ENCODE data around the gene POLR2M. TPM values are rescaled to one million over a fixed set of nuclear protein-coding genes. Genes with fewer than 3 reads are reported as not detected.

POLR2M gene
- total RNA-seq, 5 donors from 2014 or later (not counting 1 experiment from before 2014, with no cell fraction given), result 85.7 to 98.0 (median 91.4) TPM

GRCh38 chr15:57747206-57747896 lies 40.8 kb downstream of the POLR2M start:
- peak in 19 of 35 experiments; percentile 3 to 40 (median 12) for DNase-seq
- H3K36me3 Mint-ChIP-seq, result no peaks in the 10 kb centered on the region
- H3K27me3 ChIP-seq (replicated peaks in 1 of 2; ENCODE audit: control insufficient read depth in 2 of 2, extremely low read depth in 1 of 2, insufficient read depth in 2 of 2, low read length in 1 of 2), result no peaks in the 10 kb centered on the region
- H3K36me3 ChIP-seq (ENCODE audit: control insufficient read depth in 2 of 2, extremely low read depth in 1 of 2, insufficient read depth in 1 of 2, low read length in 1 of 2), result no peaks in the 10 kb centered on the region
- no peak overlapping the region for H3K27ac ChIP-seq (ENCODE audit: low read length)
- peaks cover 0 to 6% (median 6%) of the 10 kb centered on the region in 3 donors for H3K4me1 Mint-ChIP-seq
- H3K4me3 Mint-ChIP-seq, result peak overlapping the region in 2 of 3 donors; percentile 21 to 50
- CTCF ChIA-PET, result interaction anchor here in 1 of 2 donors (1.5 kb wide), 1 partner anchor 14 kb away, joined by 4 read pairs; no protein-coding TSS in a partner anchor
- no peaks in the 10 kb centered on the region for H3K27me3 Mint-ChIP-seq
- ATAC-seq (replicated peaks in 1 of 4), result peak in 2 of 4 experiments; percentile 53 to 72
- 60% methylated on average over 1 of the region's 13 CpGs for WGBS (ENCODE audit: insufficient coverage)
- POLR2A ChIA-PET, result interaction anchor here in 1 of 2 donors (0.7 kb wide), 1 partner anchor 96 kb away, joined by 3 read pairs; no protein-coding TSS in a partner anchor
- peak overlapping the region in 1 of 2 donors; percentile 51 for H3K4me3 ChIP-seq (ENCODE audit: control insufficient read depth in 1 of 2, extremely low read depth in 1 of 2, low read length in 1 of 2)
- no peaks in the 10 kb centered on the region for H3K4me1 ChIP-seq (ENCODE audit: control insufficient read depth in 1 of 2, extremely low read depth in 1 of 2, insufficient read depth in 2 of 2, low read length in 2 of 2)
- no peaks in the 10 kb centered on the region for H3K9me3 Mint-ChIP-seq
- H3K27ac Mint-ChIP-seq, result no peak overlapping the region
- H3K9me3 ChIP-seq, result no peaks in the 10 kb centered on the region

- ATAC-seq (replicated peaks in 1 of 4) (no peak), DNase-seq (peak in 1 of 35 experiments; percentile 5)
- H3K27me3 ChIP-seq (replicated peaks in 1 of 2; ENCODE audit: control insufficient read depth in 2 of 2, extremely low read depth in 1 of 2, insufficient read depth in 2 of 2, low read length in 1 of 2), result no peaks in the 10 kb centered on the region
- Mint-ChIP-seq H3K36me3 (peaks cover 3% of the 10 kb centered on the region), H3K4me3 (no peak overlapping the region), H3K27ac (no peak overlapping the region), H3K27me3 (no peaks in the 10 kb centered on the region), H3K4me1 (peaks cover 0 to 6% (median 6%) of the 10 kb centered on the region in 3 donors), H3K9me3 (no peaks in the 10 kb centered on the region)
- no peak overlapping the region for H3K4me3 ChIP-seq (ENCODE audit: control insufficient read depth in 1 of 2, extremely low read depth in 1 of 2, low read length in 1 of 2)
- no peaks in the 10 kb centered on the region for H3K4me1 ChIP-seq (ENCODE audit: control insufficient read depth in 1 of 2, extremely low read depth in 1 of 2, insufficient read depth in 2 of 2, low read length in 2 of 2)
- no CpG with 5 or more reads among the region's 3 CpGs for WGBS (ENCODE audit: insufficient coverage)
- no peak overlapping the region for H3K27ac ChIP-seq (ENCODE audit: low read length)
- H3K36me3 ChIP-seq (ENCODE audit: control insufficient read depth in 2 of 2, extremely low read depth in 1 of 2, insufficient read depth in 1 of 2, low read length in 1 of 2), result no peaks in the 10 kb centered on the region
- ChIA-PET CTCF (interaction anchor here (0.6 to 1.0 kb wide), 5 partner anchors 13 to 109 kb away, joined by 3 to 12 read pairs (median 4); no protein-coding TSS in a partner anchor), POLR2A (no interaction called here)
- H3K9me3 ChIP-seq, result no peaks in the 10 kb centered on the region
These were observed 44.8 kb downstream of the POLR2M start for GRCh38 chr15:57751177-57751800.

- Mint-ChIP-seq H3K4me1 (no peaks in the 10 kb centered on the region), H3K9me3 (no peaks in the 10 kb centered on the region), H3K4me3 (no peak overlapping the region), H3K36me3 (peaks cover 3% of the 10 kb centered on the region), H3K27ac (no peak overlapping the region), H3K27me3 (no peaks in the 10 kb centered on the region)
- DNase-seq, result no peak
- ATAC-seq (replicated peaks in 1 of 4), result no peak
- no peak overlapping the region for H3K27ac ChIP-seq (ENCODE audit: low read length)
- H3K4me3 ChIP-seq (ENCODE audit: control insufficient read depth in 1 of 2, extremely low read depth in 1 of 2, low read length in 1 of 2), result no peak overlapping the region
- H3K27me3 ChIP-seq (replicated peaks in 1 of 2; ENCODE audit: control insufficient read depth in 2 of 2, extremely low read depth in 1 of 2, insufficient read depth in 2 of 2, low read length in 1 of 2), result no peaks in the 10 kb centered on the region
- WGBS (ENCODE audit: insufficient coverage), result 90% methylated on average over 8 of the region's 9 CpGs
- POLR2A ChIA-PET, result no interaction called here
- CTCF ChIA-PET, result no interaction called here
- H3K4me1 ChIP-seq (ENCODE audit: control insufficient read depth in 1 of 2, extremely low read depth in 1 of 2, insufficient read depth in 2 of 2, low read length in 2 of 2), result no peaks in the 10 kb centered on the region
- H3K9me3 ChIP-seq, result no peaks in the 10 kb centered on the region
- H3K36me3 ChIP-seq (ENCODE audit: control insufficient read depth in 2 of 2, extremely low read depth in 1 of 2, insufficient read depth in 1 of 2, low read length in 1 of 2), result no peaks in the 10 kb centered on the region
These were observed 45.9 kb downstream of the POLR2M start for GRCh38 chr15:57752436-57752835.

- H3K27me3 ChIP-seq (replicated peaks in 1 of 2; ENCODE audit: control insufficient read depth in 2 of 2, extremely low read depth in 1 of 2, insufficient read depth in 2 of 2, low read length in 1 of 2), result no peaks in the 10 kb centered on the region
These were observed 46.3 kb downstream of the POLR2M start for GRCh38 chr15:57752840-57753239.

GRCh38 chr15:57756466-57756865 lies 50.0 kb downstream of the POLR2M start:
- ChIA-PET CTCF (no interaction called here), POLR2A (no interaction called here)
- Mint-ChIP-seq H3K4me1 (no peaks in the 10 kb centered on the region), H3K27me3 (no peaks in the 10 kb centered on the region), H3K27ac (no peak overlapping the region), H3K4me3 (no peak overlapping the region), H3K9me3 (no peaks in the 10 kb centered on the region), H3K36me3 (peaks cover 3% of the 10 kb centered on the region)
- Histone ChIP-seq H3K4me1 (ENCODE audit: control insufficient read depth in 1 of 2, extremely low read depth in 1 of 2, insufficient read depth in 2 of 2, low read length in 2 of 2) (no peaks in the 10 kb centered on the region), H3K9me3 (no peaks in the 10 kb centered on the region), H3K4me3 (ENCODE audit: control insufficient read depth in 1 of 2, extremely low read depth in 1 of 2, low read length in 1 of 2) (no peak overlapping the region), H3K27me3 (replicated peaks in 1 of 2; ENCODE audit: control insufficient read depth in 2 of 2, extremely low read depth in 1 of 2, insufficient read depth in 2 of 2, low read length in 1 of 2) (no peaks in the 10 kb centered on the region), H3K36me3 (ENCODE audit: control insufficient read depth in 2 of 2, extremely low read depth in 1 of 2, insufficient read depth in 1 of 2, low read length in 1 of 2) (no peaks in the 10 kb centered on the region), H3K27ac (ENCODE audit: low read length) (no peak overlapping the region)
- DNase-seq, result no peak
- no peak for ATAC-seq (replicated peaks in 1 of 4)
- 80% methylated on average over 1 of the region's 3 CpGs for WGBS (ENCODE audit: insufficient coverage)

More at GRCh38 chr15:57752840-57753239, 46.3 kb downstream of the POLR2M start:
- Mint-ChIP-seq H3K4me1 (no peaks in the 10 kb centered on the region), H3K4me3 (no peak overlapping the region), H3K27me3 (no peaks in the 10 kb centered on the region), H3K36me3 (peaks cover 3% of the 10 kb centered on the region), H3K9me3 (no peaks in the 10 kb centered on the region), H3K27ac (no peak overlapping the region)
- ChIA-PET CTCF (no interaction called here), POLR2A (no interaction called here)
- no peak overlapping the region for H3K4me3 ChIP-seq (ENCODE audit: control insufficient read depth in 1 of 2, extremely low read depth in 1 of 2, low read length in 1 of 2)
- no peak overlapping the region for H3K27ac ChIP-seq (ENCODE audit: low read length)
- H3K36me3 ChIP-seq (ENCODE audit: control insufficient read depth in 2 of 2, extremely low read depth in 1 of 2, insufficient read depth in 1 of 2, low read length in 1 of 2), result no peaks in the 10 kb centered on the region
- 91% methylated on average over 9 of the region's 9 CpGs for WGBS (ENCODE audit: insufficient coverage)
- ATAC-seq (replicated peaks in 1 of 4) (no peak), DNase-seq (no peak)
- H3K9me3 ChIP-seq, result no peaks in the 10 kb centered on the region
- no peaks in the 10 kb centered on the region for H3K4me1 ChIP-seq (ENCODE audit: control insufficient read depth in 1 of 2, extremely low read depth in 1 of 2, insufficient read depth in 2 of 2, low read length in 2 of 2)

- no peaks in the 10 kb centered on the region for H3K4me1 ChIP-seq (ENCODE audit: control insufficient read depth in 1 of 2, extremely low read depth in 1 of 2, insufficient read depth in 2 of 2, low read length in 2 of 2)
- no peak overlapping the region for H3K4me3 ChIP-seq (ENCODE audit: control insufficient read depth in 1 of 2, extremely low read depth in 1 of 2, low read length in 1 of 2)
- POLR2A ChIA-PET, result no interaction called here
- no peaks in the 10 kb centered on the region for H3K27me3 ChIP-seq (replicated peaks in 1 of 2; ENCODE audit: control insufficient read depth in 2 of 2, extremely low read depth in 1 of 2, insufficient read depth in 2 of 2, low read length in 1 of 2)
- H3K9me3 ChIP-seq, result no peaks in the 10 kb centered on the region
- Mint-ChIP-seq H3K4me3 (no peak overlapping the region), H3K4me1 (no peaks in the 10 kb centered on the region), H3K9me3 (no peaks in the 10 kb centered on the region), H3K36me3 (peaks cover under 1% of the 10 kb centered on the region), H3K27ac (no peak overlapping the region), H3K27me3 (no peaks in the 10 kb centered on the region)
- CTCF ChIA-PET, result no interaction called here
- no peak for ATAC-seq (replicated peaks in 1 of 4)
- DNase-seq, result no peak
- 90% methylated on average over 2 of the region's 3 CpGs for WGBS (ENCODE audit: insufficient coverage)
- H3K27ac ChIP-seq (ENCODE audit: low read length), result no peak overlapping the region
- no peaks in the 10 kb centered on the region for H3K36me3 ChIP-seq (ENCODE audit: control insufficient read depth in 2 of 2, extremely low read depth in 1 of 2, insufficient read depth in 1 of 2, low read length in 1 of 2)
These were observed 52.0 kb downstream of the POLR2M start for GRCh38 chr15:57758560-57758959.
